Activated CD4-positive, alpha-beta T cell treated with anti-CD3 and anti-CD28 coated beads, Interleukin-10, Interleukin-2, amounts not matched to agents 100 ng/mL and 50 ng/mL, durations not matched to agents 16 hours and 8 hours (primary cell): Measurements from ENCODE around the gene CTNNB1.

Experiments
- DNase-seq: peaks from one replicate; pipeline ENCODE4 v3.0.0-alpha.2; 2020

The CTNNB1 gene

GRCh38 chr3:41193794-41194539, 5.3 kb upstream of the CTNNB1 start:
- DNase-seq = no peak

DNA sequence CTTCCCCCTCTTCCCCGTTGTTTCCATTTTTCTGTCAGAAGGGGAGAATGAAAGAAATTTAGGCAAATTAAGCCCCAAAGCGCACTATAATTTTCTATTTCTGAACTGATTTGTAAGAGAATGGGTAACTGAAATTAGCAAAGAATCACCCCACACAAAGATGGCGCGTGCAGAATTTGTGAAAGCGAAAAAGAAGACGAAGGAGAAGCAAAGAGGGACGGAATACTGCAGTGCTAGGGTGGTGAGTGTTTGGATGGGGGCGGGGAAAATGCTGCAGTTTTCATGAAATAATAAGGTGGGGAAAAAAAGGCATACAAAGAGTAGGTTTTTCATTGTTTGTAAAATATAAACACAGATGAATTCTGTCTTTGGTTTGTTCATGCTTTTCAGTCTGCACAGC, 4.6 kb upstream of the CTNNB1 start:
- no peak for DNase-seq

DNA sequence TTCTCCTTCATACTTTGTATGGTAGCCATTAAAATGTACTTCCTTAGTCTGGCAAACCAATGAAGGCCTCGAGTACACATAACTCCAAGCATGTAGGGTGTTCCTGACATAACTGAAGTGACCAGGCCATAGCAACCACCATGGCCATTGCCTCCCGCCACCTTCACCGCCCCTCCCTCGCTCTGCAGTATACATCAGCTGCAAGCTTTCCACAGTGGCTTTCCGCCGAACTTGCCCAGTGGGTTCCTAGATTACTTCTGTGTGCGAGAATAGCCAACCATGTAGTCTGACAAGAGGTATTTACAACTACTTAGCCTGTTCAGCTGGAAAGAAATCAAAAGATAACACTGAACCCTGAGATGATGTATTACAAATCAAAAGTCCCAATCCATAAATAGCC, 3.4 kb upstream of the CTNNB1 start:
- no peak for DNase-seq

GRCh38 chr3:41196499-41197410, 2.5 kb upstream of the CTNNB1 start:
- no peak for DNase-seq

DNA sequence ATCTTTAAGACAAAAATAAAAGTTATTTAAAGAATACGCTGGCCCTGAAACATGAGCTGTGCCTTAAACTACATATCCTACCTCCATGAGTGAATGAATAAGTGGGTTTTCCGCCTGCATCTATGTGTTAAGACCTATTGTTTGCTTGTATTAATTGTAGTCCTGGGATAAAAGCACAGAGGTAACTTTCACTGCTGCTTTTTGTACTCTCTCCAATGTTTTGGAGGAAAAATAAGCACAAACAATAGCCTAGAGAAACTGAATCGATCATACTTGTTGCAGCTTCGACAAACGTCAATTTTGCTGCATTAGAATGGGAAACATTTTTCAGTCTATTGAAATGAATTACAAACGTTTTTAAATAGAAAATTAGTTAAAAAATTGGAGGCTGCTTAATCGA, 1.3 kb upstream of the CTNNB1 start:
- DNase-seq = no peak

DNA sequence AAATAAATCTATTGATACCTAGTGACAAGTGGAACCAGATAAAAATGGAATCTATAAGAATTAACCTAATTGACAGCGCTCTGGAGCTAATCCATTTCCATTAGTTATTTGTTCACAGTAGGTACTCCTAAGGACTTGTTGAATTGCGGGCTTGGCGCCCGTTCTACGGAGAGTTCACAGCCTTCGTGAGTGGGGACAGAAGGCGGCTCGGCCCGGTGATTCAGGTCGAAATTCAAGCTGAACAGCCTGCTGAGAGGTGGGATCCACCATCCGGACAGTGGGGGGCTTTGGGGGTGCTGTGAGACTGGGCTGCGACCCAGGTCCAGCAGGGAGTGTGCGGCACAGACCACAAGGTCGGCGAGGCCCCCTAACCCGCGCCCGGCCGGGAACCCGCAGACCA, 779 bp upstream of the CTNNB1 start:
- no peak for DNase-seq

GRCh38 chr3:41199866-41200668, 762 bp downstream of the CTNNB1 start:
- DNase-seq = peak; percentile 51

- peak; percentile 48 for DNase-seq
Measured at GRCh38 chr3:41200669-41201021, 1.3 kb downstream of the CTNNB1 start.

DNA sequence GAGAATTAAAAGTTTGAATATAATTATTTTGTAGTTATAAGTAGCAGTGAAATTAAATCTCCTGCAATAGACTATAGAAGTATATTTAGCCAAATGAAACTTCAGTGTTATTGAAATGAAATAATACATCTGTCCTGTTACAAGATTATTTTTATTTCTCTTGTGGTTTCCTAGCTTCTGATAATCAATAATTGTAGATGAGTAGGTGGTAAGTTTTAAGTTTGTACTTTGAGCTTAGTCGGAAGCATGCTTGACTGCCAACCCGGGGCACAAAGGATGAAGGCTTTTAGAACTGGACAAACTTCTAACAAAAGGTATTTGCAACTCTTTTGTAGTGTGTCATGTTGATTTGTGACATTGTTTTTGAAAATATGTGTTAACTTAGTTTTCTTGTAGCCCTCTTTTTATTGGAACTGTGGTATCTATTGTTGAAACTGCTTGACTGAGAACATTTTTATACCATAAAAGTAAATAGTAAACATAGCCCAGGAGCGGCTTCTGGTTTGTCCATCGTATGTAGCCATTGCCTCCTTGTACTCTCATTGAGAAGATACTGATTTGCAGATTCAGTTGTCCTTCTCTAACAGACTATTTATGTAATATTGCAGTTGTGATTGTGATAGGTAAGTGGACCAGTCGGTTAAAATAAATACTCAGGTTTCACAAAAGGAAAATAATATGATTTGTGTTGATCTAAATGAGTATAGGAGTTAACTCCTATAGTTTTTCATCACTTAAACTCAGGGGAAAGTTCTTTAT, 2.9 kb downstream of the CTNNB1 start:
- no peak for DNase-seq

DNA sequence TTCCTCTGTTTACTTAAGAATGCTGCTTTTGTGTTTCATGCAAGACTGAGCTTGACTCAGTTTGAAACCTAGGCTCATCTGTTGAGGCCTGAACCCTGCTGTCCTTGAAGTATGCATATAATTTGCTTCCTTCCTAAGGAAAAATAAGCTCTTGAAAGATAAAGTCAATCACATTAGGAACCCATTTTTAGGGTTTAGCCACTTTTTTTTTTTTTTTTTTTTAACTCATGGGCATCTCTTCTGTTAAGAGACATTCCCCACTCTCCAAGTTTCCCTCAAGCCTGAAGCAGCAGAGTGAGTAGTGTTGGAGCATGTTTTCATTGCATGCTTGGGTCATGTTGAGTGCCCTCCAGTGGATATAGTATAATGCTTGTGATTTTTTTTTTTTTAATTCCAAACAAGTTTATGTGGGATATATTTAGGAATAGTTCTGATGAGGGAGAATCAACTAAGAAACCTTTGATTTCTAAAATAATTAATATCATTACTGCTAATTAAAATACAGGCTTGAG, 3.6 kb downstream of the CTNNB1 start:
- DNase-seq = peak; percentile 47

GRCh38 chr3:41204369-41204768, 5.1 kb downstream of the CTNNB1 start:
- DNase-seq = no peak

- no peak for DNase-seq
Measured at GRCh38 chr3:41205591-41205990, 6.3 kb downstream of the CTNNB1 start.

- no peak for DNase-seq
Measured at GRCh38 chr3:41207355-41207754, 8.1 kb downstream of the CTNNB1 start.

- DNase-seq = no peak
Measured at GRCh38 chr3:41208507-41209220, 9.4 kb downstream of the CTNNB1 start.

DNA sequence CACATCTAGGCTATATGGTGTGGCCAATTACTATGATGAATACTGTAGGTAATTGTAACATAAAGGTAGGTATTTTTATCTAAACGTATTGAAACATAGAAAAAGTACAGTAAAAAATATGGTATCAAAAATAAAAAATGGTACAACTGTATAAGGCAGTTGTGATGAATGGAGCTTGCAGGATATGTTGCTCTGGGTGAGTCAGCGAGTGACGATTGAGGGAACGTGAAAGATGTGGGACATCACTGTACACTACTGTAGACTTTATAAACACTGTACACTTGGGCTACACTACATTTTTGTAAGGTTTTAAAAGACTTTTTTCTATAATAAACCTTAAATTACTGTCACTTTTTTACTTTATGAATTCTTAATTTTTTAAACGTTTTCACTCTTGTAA, 10.3 kb downstream of the CTNNB1 start:
- DNase-seq = no peak

DNA sequence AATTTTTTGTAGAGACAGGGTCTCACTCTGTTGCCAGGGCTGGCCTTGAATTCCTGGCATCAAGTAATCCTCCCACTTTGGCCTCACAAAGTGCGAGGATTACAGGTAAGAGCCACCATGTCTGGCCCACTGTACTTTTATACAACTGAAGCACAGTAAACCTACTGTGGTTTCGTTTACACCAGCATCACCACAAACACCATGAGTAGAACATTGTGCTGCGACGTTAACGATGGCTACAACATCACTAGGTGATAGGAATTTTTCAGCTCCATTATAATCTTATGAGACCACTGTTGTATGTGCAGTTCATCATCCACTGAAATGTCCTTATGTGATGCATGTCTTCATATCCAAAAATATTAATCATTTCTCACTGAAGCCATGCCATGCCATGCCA, 11.7 kb downstream of the CTNNB1 start:
- no peak for DNase-seq

DNA sequence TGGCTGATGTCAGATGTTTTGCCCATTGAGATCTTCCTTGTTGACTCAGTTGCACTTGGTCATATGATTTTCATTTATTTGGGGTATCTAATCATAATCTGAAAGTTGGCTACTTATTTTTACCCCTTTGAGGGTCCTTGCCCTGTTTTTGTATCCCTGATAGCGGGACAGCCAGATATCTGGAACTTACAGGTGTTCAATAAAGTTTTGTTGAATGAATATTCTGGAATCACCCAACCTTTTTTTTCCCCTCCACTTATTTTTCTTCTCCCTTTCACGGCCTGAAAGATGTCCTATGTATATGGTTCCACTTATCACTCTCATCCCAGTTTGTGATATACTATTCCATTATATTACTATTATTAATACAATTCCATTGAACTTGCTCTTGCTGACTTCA, 12.8 kb downstream of the CTNNB1 start:
- no peak for DNase-seq

DNA sequence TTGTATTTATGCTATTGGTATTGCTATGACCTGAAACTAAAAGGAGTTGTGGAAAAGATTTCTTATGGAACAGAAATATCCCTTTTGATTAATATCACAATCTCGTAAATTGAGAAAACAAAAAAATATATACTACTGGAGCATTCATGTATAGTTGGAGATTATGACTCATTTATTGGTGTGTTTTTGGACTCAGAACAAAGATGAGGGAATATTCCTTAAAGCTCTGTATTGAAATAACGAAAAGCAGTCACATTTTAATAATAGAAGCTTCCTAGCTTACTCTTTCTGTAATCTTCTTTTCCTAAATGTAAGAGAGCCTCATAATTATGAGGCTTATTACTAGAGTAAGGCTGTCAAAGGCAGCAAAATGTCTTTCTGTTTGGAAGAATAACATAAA, 14.3 kb downstream of the CTNNB1 start:
- DNase-seq = no peak

- DNase-seq = no peak
Measured at GRCh38 chr3:41216422-41216821, 17.1 kb downstream of the CTNNB1 start.

GRCh38 chr3:41216993-41217392, 17.7 kb downstream of the CTNNB1 start:
- DNase-seq = no peak

GRCh38 chr3:41219424-41219823, 20.1 kb downstream of the CTNNB1 start:
- no peak for DNase-seq
